Endothelial cell of umbilical vein (primary cell): ENCODE data around the gene RELN. TPM values are rescaled to one million over a fixed set of nuclear protein-coding genes. Genes with fewer than 3 reads are reported as not detected.

Experiments
- BruUV-seq: library from RNA; stranded (reverse); fragments of 400-500 nt; replicated peaks from 2 replicates; lab custom pipeline; 2021; lab: Mats Ljungman, UMichigan
- CTCF ChIA-PET: fragments of 300-600, 350-600 bp; sonication (Branson Sonifier 250); formaldehyde crosslinking; loops from one replicate; lab custom pipeline; 2021; ENCODE audit warnings: antibody characterized with exemption, inconsistent platforms; lab: Charles Lee
- POLR2A ChIA-PET: fragments of 300-600, 350-600 bp; sonication (Branson Sonifier 250); formaldehyde crosslinking; loops from one replicate; lab custom pipeline; 2021; ENCODE audit warnings: antibody characterized with exemption, inconsistent platforms; lab: Charles Lee
- DNase-seq: peaks from one replicate; pipeline ENCODE4 v3.0.0-alpha.2; 2011; ENCODE audit warnings: low read depth, low spot score
- FAIRE-seq: peaks from 2 replicates; lab custom pipeline; 2011; peaks lifted over from hg19 to GRCh38; lab: Jason Lieb, UNC
- H2AFZ ChIP-seq: 2 replicates; pipeline ENCODE4 v1.6.0; 2012; ENCODE audit warnings: low read depth, low read length, control low read depth, inconsistent platforms
- H3K27ac ChIP-seq: 2 replicates; pipeline ENCODE4 v1.5.1; 2011; ENCODE audit warnings: low read depth, mild to moderate bottlenecking, control low read depth, low read length, moderate library complexity; ENCODE audit not compliant: insufficient read depth
- H3K27me3 ChIP-seq, 2 experiments: 2 replicates each; pipeline versions ENCODE4 v1.6.0 to v1.6.1; 2011; ENCODE audit warnings: low read length in 2 of 2, mixed read lengths in 1 of 2; ENCODE audit not compliant: control insufficient read depth in 2 of 2, insufficient read depth in 2 of 2
- H3K36me3 ChIP-seq, 2 experiments: 2 replicates in 1 of 2; 3 replicates in 1 of 2; pipeline ENCODE4 v1.5.1; 2011; ENCODE audit warnings: low read length in 2 of 2, mild to moderate bottlenecking in 1 of 2, moderate library complexity in 1 of 2; ENCODE audit not compliant: control insufficient read depth in 2 of 2, insufficient read depth in 2 of 2; ENCODE audit errors: extremely low read depth in 1 of 2
- H3K4me1 ChIP-seq: 3 replicates; pipeline ENCODE4 v1.5.1; 2011; ENCODE audit warnings: mild to moderate bottlenecking, low read length; ENCODE audit not compliant: control insufficient read depth, insufficient read depth; ENCODE audit errors: extremely low read depth
- H3K4me2 ChIP-seq: 2 replicates; pipeline ENCODE4 v1.6.1; 2011; ENCODE audit warnings: low read length, control low read depth, mixed read lengths; ENCODE audit not compliant: insufficient read depth
- H3K4me3 ChIP-seq, 3 experiments: fragments of 200-600 bp in 1 of 3; sonication (generic), shearing (Covaris generic) in 1 of 3; replicated peaks in 1 of 3; 2 replicates each; pipeline ENCODE4 v1.5.1; 2011 to 2016; ENCODE audit warnings: control low read depth in 3 of 3, low read length in 3 of 3, mild to moderate bottlenecking in 2 of 3, inconsistent platforms in 1 of 3, low read depth in 1 of 3, moderate library complexity in 1 of 3; ENCODE audit not compliant: insufficient read depth in 1 of 3
- H3K79me2 ChIP-seq: 2 replicates; pipeline ENCODE4 v1.6.0; 2012; ENCODE audit warnings: low read length, inconsistent platforms; ENCODE audit not compliant: control insufficient read depth, insufficient read depth
- H3K9ac ChIP-seq: replicated peaks from 2 replicates; pipeline ENCODE3; 2011; ENCODE audit warnings: low read length, control low read depth; ENCODE audit not compliant: insufficient read depth; ENCODE audit errors: extremely low read depth
- H3K9me1 ChIP-seq: replicated peaks from 3 replicates; pipeline ENCODE4 v1.6.0; 2011; ENCODE audit warnings: mild to moderate bottlenecking, low read length; ENCODE audit not compliant: control insufficient read depth, insufficient read depth; ENCODE audit errors: extremely low read depth
- H3K9me3 ChIP-seq: replicated peaks from 2 replicates; pipeline ENCODE4 v1.5.1; 2012; ENCODE audit warnings: low read length, inconsistent platforms; ENCODE audit not compliant: control insufficient read depth, insufficient read depth
- H4K20me1 ChIP-seq: replicated peaks from 2 replicates; pipeline ENCODE3; 2011; ENCODE audit warnings: mild to moderate bottlenecking, low read length; ENCODE audit not compliant: control insufficient read depth, insufficient read depth; ENCODE audit errors: extremely low read depth
- CTCF ChIP-seq, 2 donors: IDR thresholded peaks; 1 replicate in 1 of 2; 2 replicates in 1 of 2; pipeline ENCODE4 v1.5.1; 2011; ENCODE audit warnings: low read length in 2 of 2, mild to moderate bottlenecking in 2 of 2, moderate library complexity in 2 of 2, control low read depth in 1 of 2, inconsistent platforms in 1 of 2, low read depth in 1 of 2; ENCODE audit not compliant: insufficient read depth in 1 of 2; ENCODE audit errors: extremely low read depth in 1 of 2
- EZH2 ChIP-seq: IDR thresholded peaks from 2 replicates; pipeline ENCODE4 v1.6.1; 2012; ENCODE audit warnings: borderline replicate concordance, low read depth, mild to moderate bottlenecking, moderate library complexity, low read length, inconsistent platforms; ENCODE audit not compliant: severe bottlenecking
- FOS ChIP-seq: IDR thresholded peaks from 2 replicates; pipeline ENCODE4 v1.6.1; 2011; ENCODE audit warnings: mild to moderate bottlenecking, low read length, moderate library complexity, borderline replicate concordance; ENCODE audit not compliant: insufficient read depth
- JUN ChIP-seq: IDR thresholded peaks from 2 replicates; pipeline ENCODE4 v1.6.1; 2011; ENCODE audit warnings: borderline replicate concordance, low read depth; ENCODE audit not compliant: insufficient read length, insufficient read depth
- MAX ChIP-seq: IDR thresholded peaks from 2 replicates; pipeline ENCODE4 v1.6.1; 2011; ENCODE audit not compliant: insufficient read depth, insufficient read length
- MYC ChIP-seq: IDR thresholded peaks from one replicate; pipeline ENCODE4 v1.6.1; 2011; ENCODE audit warnings: mild to moderate bottlenecking, low read depth, low read length
- POLR2A ChIP-seq: IDR thresholded peaks from 2 replicates; pipeline ENCODE4 v1.6.1; 2012; ENCODE audit warnings: low read depth, mild to moderate bottlenecking, control low read depth, low read length
- dilution Hi-C: fragments of 300-500 bp; cut with MboI; formaldehyde crosslinking; loops from one replicate; pipeline ENCODE4 v1.15.0; 2019; ENCODE audit warnings: low sequenced_read_pairs; ENCODE audit not compliant: extremely low pct_ligation_motif_present
- intact Hi-C: fragments of 100-400 bp; cut with micrococcal nuclease; formaldehyde crosslinking; loops from one replicate; pipeline ENCODE4 v1.10.0; 2022
- polyA plus RNA-seq, 4 experiments: library from polyadenylated mRNA; depleted of rRNA in 3 of 4; stranded (reverse) in 3 of 4; unstranded in 1 of 4; fragments of >200 nt; gene quantifications; 2 replicates each; pipeline versions ENCODE4 v1.2.1 to v1.2.3, GENCODE V29; 2011 to 2012; ENCODE audit warnings: missing spikeins in 1 of 4
- total RNA-seq: library from RNA; stranded (reverse); gene quantifications from 2 replicates; pipeline ENCODE4 v1.2.3, GENCODE V29; 2021

RELN gene
- total and polyA plus RNA-seq, 2 donors (not counting 3 experiments of a cell fraction or from before 2014, with no cell fraction given) = 0.15 to 0.22 TPM

DNA sequence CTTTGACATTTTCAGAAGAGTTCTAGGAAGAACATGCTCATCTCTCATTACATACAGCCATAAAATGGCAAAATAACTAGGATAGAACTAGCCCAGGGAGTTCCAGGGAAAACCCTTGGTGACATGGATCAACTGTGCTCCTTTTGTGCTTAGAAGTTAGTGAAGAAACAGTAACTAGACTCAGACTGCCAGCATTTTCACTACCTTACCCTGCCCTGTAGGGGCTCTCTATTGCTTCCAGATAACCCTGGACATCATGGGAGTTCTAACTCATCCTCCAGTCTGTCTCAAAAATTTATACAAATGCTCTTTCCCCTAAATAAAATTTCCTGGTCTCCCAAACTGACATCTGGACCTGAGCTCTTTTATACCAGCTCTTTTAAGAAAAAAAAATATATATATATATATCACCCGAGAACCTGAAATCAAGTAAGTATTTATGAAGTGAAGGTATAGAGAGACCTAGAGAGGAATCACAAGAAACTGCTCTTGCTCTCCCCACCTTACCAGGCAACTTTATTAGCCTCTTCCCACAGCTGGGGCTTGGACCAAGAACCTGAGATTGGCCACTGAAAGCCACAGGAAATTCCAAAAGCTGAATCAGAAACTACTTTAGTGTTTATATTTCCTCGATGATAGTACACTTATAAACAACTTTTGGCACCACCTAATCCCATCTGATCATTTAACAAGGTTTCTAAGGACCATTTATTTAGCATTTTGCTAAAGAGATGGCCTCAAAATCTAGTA is 101.4 kb downstream of the RELN start:
- H3K27me3 ChIP-seq = peaks cover 0 to 3% of the 10 kb centered on the region in 2 experiments
- no peak for DNase-seq
- TF ChIP-seq MYC = no peak
- no peak for TF ChIP-seq EZH2
- no peak for TF ChIP-seq FOS
- TF ChIP-seq JUN = no peak
- TF ChIP-seq MAX = no peak
- H3K79me2 ChIP-seq = no peaks in the 10 kb centered on the region
- no peak overlapping the region for H3K9ac ChIP-seq
- no peak overlapping the region for H3K4me3 ChIP-seq
- H3K4me1 ChIP-seq = no peaks in the 10 kb centered on the region
- no peak for FAIRE-seq
- H3K27ac ChIP-seq = no peak overlapping the region
- intact Hi-C loops (no loop called here), dilution Hi-C loops (no loop called here)
- H2AFZ ChIP-seq = no peak overlapping the region
- no peaks in the 10 kb centered on the region for H3K9me1 ChIP-seq
- H4K20me1 ChIP-seq = no peaks in the 10 kb centered on the region
- H3K4me2 ChIP-seq = no peak overlapping the region
- H3K9me3 ChIP-seq = no peaks in the 10 kb centered on the region
- CTCF ChIA-PET = no interaction called here
- POLR2A ChIA-PET = no interaction called here
- no peaks in the 10 kb centered on the region for H3K36me3 ChIP-seq
- no TSS peak for BruUV-seq

DNA sequence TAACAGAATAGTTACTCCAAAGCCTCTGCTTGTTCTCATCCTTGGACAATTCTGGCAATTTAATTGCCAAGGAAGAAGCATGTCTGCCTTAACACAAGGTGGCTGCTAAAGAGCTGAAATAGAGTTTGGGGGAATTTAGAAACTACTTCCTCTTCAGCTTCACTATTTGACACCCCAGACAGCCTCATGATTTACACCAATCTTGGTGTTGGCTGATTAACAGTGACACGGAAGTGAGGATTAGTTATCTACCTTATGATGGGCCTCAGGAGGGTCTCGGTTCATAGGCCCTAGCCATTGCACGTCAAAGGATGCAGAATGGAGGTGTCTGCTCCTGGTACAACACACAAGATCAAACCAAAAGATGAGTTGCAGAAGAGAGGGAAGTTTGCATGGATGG is 102.4 kb downstream of the RELN start:
- intact Hi-C loops (no loop called here), dilution Hi-C loops (no loop called here)
- peaks cover 0 to 3% of the 10 kb centered on the region in 2 experiments for H3K27me3 ChIP-seq
- H3K27ac ChIP-seq = no peak overlapping the region
- no peaks in the 10 kb centered on the region for H3K4me1 ChIP-seq
- FAIRE-seq (no peak), DNase-seq (no peak)
- ChIA-PET POLR2A (no interaction called here), CTCF (no interaction called here)
- H3K4me2 ChIP-seq = no peak overlapping the region
- H3K79me2 ChIP-seq = no peaks in the 10 kb centered on the region
- BruUV-seq = no TSS peak
- H3K4me3 ChIP-seq = no peak overlapping the region
- no peak overlapping the region for H2AFZ ChIP-seq
- H3K9me3 ChIP-seq = no peaks in the 10 kb centered on the region
- no peaks in the 10 kb centered on the region for H3K36me3 ChIP-seq
- TF ChIP-seq POLR2A = no peak
- TF ChIP-seq FOS = no peak
- TF ChIP-seq MAX = no peak
- TF ChIP-seq CTCF (IDR thresholded peaks at IDR 0.05; ENCODE audit: extremely low read depth in 1 of 2, insufficient read depth in 1 of 2, low read depth in 1 of 2, low read length in 2 of 2) = no peak
- no peak for TF ChIP-seq MYC
- H3K9me1 ChIP-seq = no peaks in the 10 kb centered on the region
- H3K9ac ChIP-seq = no peak overlapping the region
- no peaks in the 10 kb centered on the region for H4K20me1 ChIP-seq
